Type B pancreatic cell (in vitro differentiated cells): ENCODE measurements around the gene RAB21. TPM values are rescaled to one million over a fixed set of nuclear protein-coding genes. Genes with fewer than 3 reads are reported as not detected.

Experiments
- DNase-seq: peaks from one replicate; pipeline ENCODE4 v3.0.0; 2021; ENCODE audit warnings: mixed read lengths; ENCODE audit not compliant: unreplicated experiment; ENCODE audit errors: extremely low spot score
- H3K27ac Mint-ChIP-seq: 2 replicates; pipeline ENCODE4 v1.8.0; 2021; ENCODE audit warnings: mild to moderate bottlenecking, mixed read lengths
- H3K27me3 Mint-ChIP-seq: 2 replicates; pipeline ENCODE4 v1.8.0; 2021; ENCODE audit warnings: mixed read lengths
- H3K36me3 Mint-ChIP-seq: 2 replicates; pipeline ENCODE4 v1.8.0; 2021; ENCODE audit warnings: mixed read lengths
- H3K4me1 Mint-ChIP-seq: one replicate; pipeline ENCODE4 v1.8.0; 2021; ENCODE audit warnings: mixed read lengths; ENCODE audit not compliant: unreplicated experiment
- H3K4me3 Mint-ChIP-seq: 2 replicates; pipeline ENCODE4 v1.8.0; 2021; ENCODE audit warnings: mild to moderate bottlenecking, mixed read lengths
- H3K9me3 Mint-ChIP-seq: 2 replicates; pipeline ENCODE4 v1.8.0; 2021; ENCODE audit warnings: mixed read lengths
- total RNA-seq: library from RNA; stranded (reverse); gene quantifications from 2 replicates; pipeline ENCODE4 v1.2.1, GENCODE V29; 2021; ENCODE audit warnings: low replicate concordance
- TF ChIP-seq, protein P1 (sequence below): fragments of 200-600 bp; sonication (generic); conservative IDR thresholded peaks from 2 replicates; pipeline ENCODE4 v1.5.0; 2021; ENCODE audit warnings: antibody characterized with exemption, mild to moderate bottlenecking

RAB21 gene
- total RNA-seq, 1 donor from 2014 or later = 53.8 TPM

DNA sequence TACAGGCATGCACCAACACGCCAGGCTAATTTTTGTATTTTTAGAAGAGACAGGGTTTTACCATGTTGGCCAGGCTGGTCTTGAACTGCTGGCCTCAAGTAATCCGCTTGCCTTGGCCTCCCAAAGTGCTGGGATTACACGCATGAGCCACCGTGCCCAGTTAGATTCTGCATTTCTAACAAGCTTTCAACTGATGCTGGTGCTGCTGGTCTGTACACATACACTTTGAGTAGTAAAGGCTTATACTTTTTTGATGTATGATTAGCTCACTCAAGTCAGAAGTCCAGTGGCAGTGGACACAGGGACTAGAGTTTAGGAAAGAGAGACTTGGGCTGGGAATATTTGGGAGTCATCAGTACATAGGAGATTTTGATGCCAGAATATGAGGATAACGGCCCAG, 82.7 kb downstream of the RAB21 start:
- peaks cover 13% of the 10 kb centered on the region for H3K27me3 Mint-ChIP-seq
- no peaks in the 10 kb centered on the region for H3K36me3 Mint-ChIP-seq
- H3K27ac Mint-ChIP-seq = no peak overlapping the region
- no peaks in the 10 kb centered on the region for H3K9me3 Mint-ChIP-seq
- H3K4me3 Mint-ChIP-seq = no peak overlapping the region
- TF ChIP-seq, protein P1, sequence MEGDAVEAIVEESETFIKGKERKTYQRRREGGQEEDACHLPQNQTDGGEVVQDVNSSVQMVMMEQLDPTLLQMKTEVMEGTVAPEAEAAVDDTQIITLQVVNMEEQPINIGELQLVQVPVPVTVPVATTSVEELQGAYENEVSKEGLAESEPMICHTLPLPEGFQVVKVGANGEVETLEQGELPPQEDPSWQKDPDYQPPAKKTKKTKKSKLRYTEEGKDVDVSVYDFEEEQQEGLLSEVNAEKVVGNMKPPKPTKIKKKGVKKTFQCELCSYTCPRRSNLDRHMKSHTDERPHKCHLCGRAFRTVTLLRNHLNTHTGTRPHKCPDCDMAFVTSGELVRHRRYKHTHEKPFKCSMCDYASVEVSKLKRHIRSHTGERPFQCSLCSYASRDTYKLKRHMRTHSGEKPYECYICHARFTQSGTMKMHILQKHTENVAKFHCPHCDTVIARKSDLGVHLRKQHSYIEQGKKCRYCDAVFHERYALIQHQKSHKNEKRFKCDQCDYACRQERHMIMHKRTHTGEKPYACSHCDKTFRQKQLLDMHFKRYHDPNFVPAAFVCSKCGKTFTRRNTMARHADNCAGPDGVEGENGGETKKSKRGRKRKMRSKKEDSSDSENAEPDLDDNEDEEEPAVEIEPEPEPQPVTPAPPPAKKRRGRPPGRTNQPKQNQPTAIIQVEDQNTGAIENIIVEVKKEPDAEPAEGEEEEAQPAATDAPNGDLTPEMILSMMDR = no peak
- no peak for DNase-seq
- peaks cover 3% of the 10 kb centered on the region for H3K4me1 Mint-ChIP-seq

DNA sequence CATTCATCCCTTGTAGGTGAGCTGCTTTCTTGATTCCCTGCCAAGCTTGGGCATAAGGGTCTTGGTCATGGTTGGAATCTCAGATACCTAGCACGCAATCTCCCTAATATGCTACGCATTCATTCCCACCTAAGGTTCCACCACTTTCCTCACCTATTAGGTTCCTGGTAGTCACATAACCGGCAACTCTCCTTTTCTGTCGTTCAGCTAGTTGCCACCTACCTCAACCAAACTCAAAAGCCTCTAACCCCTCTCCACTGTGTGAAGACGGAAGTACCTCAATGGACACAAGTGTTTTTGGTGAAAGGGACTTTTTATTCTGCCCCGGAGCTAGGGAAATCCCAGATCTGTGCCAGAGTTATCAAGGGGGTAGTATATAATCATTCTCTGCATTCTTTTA, 83.6 kb downstream of the RAB21 start:
- Mint-ChIP-seq H3K9me3 (no peaks in the 10 kb centered on the region), H3K27me3 (peaks cover 8% of the 10 kb centered on the region), H3K4me1 (peaks cover 3% of the 10 kb centered on the region), H3K36me3 (no peaks in the 10 kb centered on the region), H3K4me3 (peak overlapping the region; percentile 47), H3K27ac (peak overlapping the region; percentile 98)
- no peak for DNase-seq
- TF ChIP-seq, protein P1 = no peak

- H3K27me3 Mint-ChIP-seq = peaks cover 6% of the 10 kb centered on the region
- peak overlapping the region; percentile 21 for H3K4me3 Mint-ChIP-seq
- TF ChIP-seq, protein P1 = no peak
- H3K27ac Mint-ChIP-seq = peak overlapping the region; percentile 98
- no peaks in the 10 kb centered on the region for H3K9me3 Mint-ChIP-seq
- no peak for DNase-seq
- no peaks in the 10 kb centered on the region for H3K36me3 Mint-ChIP-seq
- peaks cover 3% of the 10 kb centered on the region for H3K4me1 Mint-ChIP-seq
These were observed 84.0 kb downstream of the RAB21 start for GRCh38 chr12:71838676-71839075.

- Mint-ChIP-seq H3K27ac (peak overlapping the region; percentile 98), H3K4me3 (peak overlapping the region; percentile 95), H3K27me3 (peaks cover 2% of the 10 kb centered on the region), H3K4me1 (peaks cover 3% of the 10 kb centered on the region), H3K36me3 (no peaks in the 10 kb centered on the region), H3K9me3 (no peaks in the 10 kb centered on the region)
- TF ChIP-seq, protein P1 = no peak
- DNase-seq = no peak
These were observed 85.7 kb downstream of the RAB21 start for GRCh38 chr12:71840231-71840847.

GRCh38 chr12:71846322-71846940, 91.8 kb downstream of the RAB21 start:
- no peaks in the 10 kb centered on the region for H3K4me1 Mint-ChIP-seq
- no peaks in the 10 kb centered on the region for H3K9me3 Mint-ChIP-seq
- no peak overlapping the region for H3K4me3 Mint-ChIP-seq
- TF ChIP-seq, protein P1 = peak; percentile 64
- H3K36me3 Mint-ChIP-seq = peaks cover 16% of the 10 kb centered on the region
- H3K27me3 Mint-ChIP-seq = no peaks in the 10 kb centered on the region
- DNase-seq = no peak
- no peak overlapping the region for H3K27ac Mint-ChIP-seq
